ENCODE measurements around the gene HS2ST1. TPM values are rescaled to one million over a fixed set of nuclear protein-coding genes. Genes with fewer than 3 reads are reported as not detected.
"Not testable (repeated sequence)": the region's sequence is repeated elsewhere in the genome, so short reads cannot be mapped to it uniquely, and the experiment has no call there.

The HS2ST1 gene
- total RNA-seq, 2 donors from 2014 or later = 11.5 to 11.7 TPM

- Histone ChIP-seq H3K4me1 (replicated peaks) (no peaks in the 10 kb centered on the region), H3K27ac (no peak overlapping the region), H3K36me3 (no peaks in the 10 kb centered on the region), H3K27me3 (replicated peaks; ENCODE audit: insufficient read depth) (no peaks in the 10 kb centered on the region), H3K9me3 (no peaks in the 10 kb centered on the region), H3K4me3 (no peak overlapping the region)
- DNase-seq (ENCODE audit: low spot score) = no peak
- intact Hi-C loops (cut with DNase I) = no loop called here
- no peak for TF ChIP-seq POLR2A (IDR thresholded peaks at IDR 0.05)
Measured at GRCh38 chr1:87064309-87064708, 149.9 kb downstream of the HS2ST1 start.

- WGBS = 92% methylated on average over 1 of the region's 1 CpG
- no peaks in the 10 kb centered on the region for H3K4me1 ChIP-seq (replicated peaks)
Measured at GRCh38 chr1:87064986-87065385, 150.6 kb downstream of the HS2ST1 start.

GRCh38 chr1:87066708-87067107 is 152.3 kb downstream of the HS2ST1 start:
- 88% methylated on average over 1 of the region's 1 CpG for WGBS

More at GRCh38 chr1:87064986-87065385, 150.6 kb downstream of the HS2ST1 start:
- intact Hi-C loops (cut with DNase I) = no loop called here
- TF ChIP-seq POLR2AphosphoS5 (IDR thresholded peaks at IDR 0.05) (no peak), CTCF (IDR thresholded peaks at IDR 0.05) (no peak), POLR2A (IDR thresholded peaks at IDR 0.05) (no peak)
- Histone ChIP-seq H3K27ac (no peak overlapping the region), H3K36me3 (no peaks in the 10 kb centered on the region), H3K9me3 (no peaks in the 10 kb centered on the region), H3K4me3 (no peak overlapping the region), H3K27me3 (replicated peaks; ENCODE audit: insufficient read depth) (no peaks in the 10 kb centered on the region)
- no peak for DNase-seq (ENCODE audit: low spot score)

GRCh38 chr1:87072411-87072810 is 158.0 kb downstream of the HS2ST1 start:
- intact Hi-C loops (cut with DNase I) = no loop called here
- no peak overlapping the region for H3K4me3 ChIP-seq
- TF ChIP-seq CTCF (IDR thresholded peaks at IDR 0.05) = no peak
- no peak for TF ChIP-seq POLR2AphosphoS5 (IDR thresholded peaks at IDR 0.05)
- TF ChIP-seq POLR2A (IDR thresholded peaks at IDR 0.05) = no peak
- DNase-seq (ENCODE audit: low spot score) = no peak
- no peaks in the 10 kb centered on the region for H3K27me3 ChIP-seq (replicated peaks; ENCODE audit: insufficient read depth)
- H3K27ac ChIP-seq = no peak overlapping the region
- no peaks in the 10 kb centered on the region for H3K36me3 ChIP-seq
- no peaks in the 10 kb centered on the region for H3K4me1 ChIP-seq (replicated peaks)
- H3K9me3 ChIP-seq = no peaks in the 10 kb centered on the region

More at GRCh38 chr1:87066708-87067107, 152.3 kb downstream of the HS2ST1 start:
- intact Hi-C loops (cut with DNase I); DNase-seq (ENCODE audit: low spot score); H3K27ac ChIP-seq; H3K27me3 ChIP-seq (replicated peaks; ENCODE audit: insufficient read depth); H3K4me3 ChIP-seq; H3K36me3 ChIP-seq; H3K9me3 ChIP-seq; H3K4me1 ChIP-seq (replicated peaks): not testable (repeated sequence)

- Histone ChIP-seq H3K27ac (no peak overlapping the region), H3K36me3 (no peaks in the 10 kb centered on the region), H3K9me3 (no peaks in the 10 kb centered on the region), H3K4me1 (replicated peaks) (no peaks in the 10 kb centered on the region), H3K4me3 (no peak overlapping the region), H3K27me3 (replicated peaks; ENCODE audit: insufficient read depth) (no peaks in the 10 kb centered on the region)
- intact Hi-C loops (cut with DNase I) = no loop called here
- no peak for TF ChIP-seq POLR2AphosphoS5 (IDR thresholded peaks at IDR 0.05)
- TF ChIP-seq POLR2A (IDR thresholded peaks at IDR 0.05) = no peak
- TF ChIP-seq CTCF (IDR thresholded peaks at IDR 0.05) = no peak
- no peak for DNase-seq (ENCODE audit: low spot score)
- WGBS = 97% methylated on average over 7 of the region's 7 CpGs
Measured at GRCh38 chr1:87072904-87073303, 158.5 kb downstream of the HS2ST1 start.

- no peak for TF ChIP-seq CTCF (IDR thresholded peaks at IDR 0.05)
- no peak for TF ChIP-seq POLR2AphosphoS5 (IDR thresholded peaks at IDR 0.05)
- no peak for TF ChIP-seq POLR2A (IDR thresholded peaks at IDR 0.05)
- no peak overlapping the region for H3K27ac ChIP-seq
- intact Hi-C loops (cut with DNase I) = no loop called here
- H3K36me3 ChIP-seq = no peaks in the 10 kb centered on the region
- H3K9me3 ChIP-seq = no peaks in the 10 kb centered on the region
- no peaks in the 10 kb centered on the region for H3K27me3 ChIP-seq (replicated peaks; ENCODE audit: insufficient read depth)
- no peaks in the 10 kb centered on the region for H3K4me1 ChIP-seq (replicated peaks)
- 67% methylated on average over 2 of the region's 2 CpGs for WGBS
- H3K4me3 ChIP-seq = no peak overlapping the region
- no peak for DNase-seq (ENCODE audit: low spot score)
Measured at GRCh38 chr1:87074001-87074795, 159.8 kb downstream of the HS2ST1 start.
